8988T (cell line): ENCODE measurements around the gene WNK2.
A peak's percentile ranks its signal among the peaks of the same experiment; 100 is the strongest.

ENCODE experiments used
- DNase-seq: peaks from one replicate; pipeline ENCODE4 v3.0.0; 2011

WNK2 gene

GRCh38 chr9:93258419-93258817, 74.5 kb downstream of the WNK2 start:
- DNase-seq: peak; percentile 13

DNA sequence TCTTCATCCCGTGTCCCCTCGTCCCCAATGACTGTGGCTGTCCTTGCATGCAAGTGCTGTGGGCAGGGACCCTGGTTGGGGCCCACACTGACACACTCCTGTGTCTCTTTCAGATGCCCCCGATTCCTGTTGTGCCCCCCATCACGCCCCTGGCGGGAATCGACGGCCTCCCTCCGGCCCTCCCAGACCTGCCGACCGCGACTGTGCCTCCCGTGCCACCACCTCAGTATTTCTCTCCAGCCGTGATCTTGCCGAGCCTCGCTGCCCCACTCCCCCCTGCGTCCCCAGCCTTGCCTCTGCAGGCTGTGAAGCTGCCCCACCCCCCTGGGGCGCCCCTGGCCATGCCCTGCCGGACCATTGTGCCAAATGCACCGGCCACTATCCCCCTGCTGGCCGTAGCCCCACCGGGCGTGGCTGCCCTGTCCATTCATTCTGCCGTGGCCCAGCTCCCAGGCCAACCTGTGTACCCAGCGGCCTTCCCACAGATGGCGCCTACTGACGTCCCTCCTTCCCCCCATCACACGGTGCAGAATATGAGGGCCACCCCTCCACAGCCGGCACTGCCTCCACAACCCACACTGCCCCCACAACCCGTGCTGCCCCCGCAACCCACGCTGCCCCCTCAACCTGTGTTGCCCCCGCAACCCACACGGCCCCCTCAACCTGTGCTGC, 75.0 kb downstream of the WNK2 start:
- no peak for DNase-seq

- DNase-seq: no peak
Measured at GRCh38 chr9:93259490-93260262, 75.7 kb downstream of the WNK2 start.

DNA sequence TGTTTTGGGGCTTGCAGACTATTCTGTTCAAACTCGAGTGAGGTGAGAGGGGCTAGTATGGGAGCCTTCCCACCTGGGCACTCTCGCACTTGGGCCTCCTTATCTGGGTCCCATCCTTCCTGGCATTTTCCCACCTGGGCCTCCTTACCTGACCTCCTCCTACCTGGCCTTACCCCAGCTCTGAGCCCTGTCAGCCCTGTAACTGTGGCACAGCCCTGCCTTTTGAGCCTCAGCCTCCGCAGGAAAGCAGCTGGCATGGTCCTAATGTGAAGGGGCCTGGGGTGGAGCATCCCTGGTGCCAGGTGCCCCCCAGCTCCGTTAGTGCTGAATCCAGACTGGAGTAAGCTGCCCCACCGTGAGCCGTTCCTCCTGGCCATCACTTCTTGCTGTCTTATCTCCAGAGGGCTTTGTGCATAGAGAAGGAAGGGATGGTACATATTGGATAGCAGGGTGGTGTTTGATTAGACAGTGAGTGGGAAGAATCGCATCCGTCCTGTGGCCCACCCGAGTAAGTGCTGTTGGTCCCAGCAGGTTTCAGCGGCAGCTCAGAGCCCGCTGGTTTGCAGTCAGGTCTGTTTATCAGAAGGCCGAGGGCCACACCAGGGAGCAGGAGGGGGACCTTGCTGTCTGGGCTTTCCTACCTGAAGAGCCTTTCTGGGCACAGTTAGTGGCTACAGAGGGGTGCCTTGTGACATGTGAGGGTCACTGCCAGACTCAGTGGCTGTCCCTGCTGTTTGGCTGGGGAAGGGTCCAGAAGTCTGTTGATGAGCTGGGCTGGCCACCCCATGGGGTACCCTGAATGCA, 76.5 kb downstream of the WNK2 start:
- DNase-seq: no peak

GRCh38 chr9:93261281-93261680, 77.3 kb downstream of the WNK2 start:
- no peak for DNase-seq

GRCh38 chr9:93261735-93262523, 78.0 kb downstream of the WNK2 start:
- no peak for DNase-seq

- DNase-seq: no peak
Measured at GRCh38 chr9:93262537-93263310, 78.8 kb downstream of the WNK2 start.

DNA sequence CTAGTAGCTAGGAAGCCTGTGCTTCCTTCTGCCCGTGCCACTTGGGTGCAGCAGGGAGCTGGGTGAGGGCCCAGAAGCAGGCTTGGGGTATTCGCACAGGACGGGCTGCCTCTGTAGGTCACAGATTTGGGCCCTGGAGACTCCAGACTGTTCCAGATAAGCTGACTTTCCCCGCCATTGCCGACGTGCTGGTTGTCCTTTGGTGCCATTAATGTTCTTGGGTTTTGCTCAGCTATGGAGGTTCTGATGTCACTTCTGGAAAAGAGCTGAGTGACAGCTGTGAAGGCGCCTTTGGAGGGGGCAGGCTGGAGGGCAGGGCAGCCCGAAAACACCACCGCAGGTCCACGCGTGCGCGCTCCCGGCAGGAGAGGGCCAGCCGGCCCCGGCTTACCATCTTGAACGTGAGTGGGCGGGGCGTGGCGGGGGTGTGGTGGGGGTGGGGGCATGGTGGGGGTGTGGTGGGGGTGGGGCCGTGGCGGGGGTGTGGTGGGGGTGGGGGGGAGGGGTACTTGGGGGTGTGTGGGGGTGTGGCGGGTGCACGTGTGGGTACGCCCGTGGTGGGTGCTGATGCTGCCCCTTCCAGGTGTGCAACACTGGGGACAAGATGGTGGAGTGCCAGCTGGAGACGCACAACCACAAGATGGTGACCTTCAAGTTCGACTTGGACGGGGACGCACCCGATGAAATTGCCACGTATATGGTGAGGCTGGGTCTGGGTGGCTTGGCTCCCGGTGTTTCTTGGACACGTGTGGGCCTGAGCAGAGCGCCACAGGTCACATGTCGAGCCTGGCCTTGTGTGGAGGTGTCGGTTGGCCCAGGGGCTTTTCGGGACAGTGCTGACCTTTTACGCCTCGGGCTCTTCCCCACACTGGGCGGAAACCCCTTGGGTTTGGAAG, 79.6 kb downstream of the WNK2 start:
- DNase-seq: peak; percentile 18

- peak; percentile 23 for DNase-seq
Measured at GRCh38 chr9:93264338-93265125, 80.6 kb downstream of the WNK2 start.

DNA sequence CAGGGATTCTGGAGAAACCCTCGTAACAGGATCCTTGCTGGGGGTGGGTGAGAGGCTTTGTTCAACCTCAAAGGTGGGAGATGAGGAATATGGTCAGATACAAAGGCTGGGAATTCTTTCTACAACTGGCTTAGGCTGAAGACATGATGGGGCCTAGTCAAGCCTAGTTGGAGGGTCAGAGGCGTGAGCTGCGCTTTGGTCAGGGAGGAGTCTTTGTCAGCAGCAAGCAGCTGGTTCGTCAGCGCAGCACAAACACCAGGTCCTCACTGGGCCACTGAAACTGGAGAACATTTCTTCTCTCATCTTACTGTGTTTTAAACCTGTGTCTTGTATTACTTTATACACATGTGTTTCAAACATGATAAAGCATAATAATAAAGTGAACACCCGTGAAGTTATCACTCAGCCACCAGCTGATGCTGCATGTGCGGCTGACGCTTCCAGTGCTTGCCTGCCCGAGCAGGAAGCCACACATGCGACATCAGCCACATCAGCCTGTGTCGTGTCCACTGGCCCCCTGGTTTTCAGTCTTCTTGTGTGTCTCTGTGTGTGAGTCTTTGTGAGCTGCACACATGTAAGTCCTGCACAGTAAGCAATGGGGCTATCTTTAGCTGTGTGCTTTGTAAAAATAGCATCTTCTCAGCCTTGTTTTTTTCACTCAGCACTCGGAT, 81.5 kb downstream of the WNK2 start:
- peak; percentile 26 for DNase-seq

GRCh38 chr9:93265972-93266371, 82.0 kb downstream of the WNK2 start:
- DNase-seq: peak; percentile 18

DNA sequence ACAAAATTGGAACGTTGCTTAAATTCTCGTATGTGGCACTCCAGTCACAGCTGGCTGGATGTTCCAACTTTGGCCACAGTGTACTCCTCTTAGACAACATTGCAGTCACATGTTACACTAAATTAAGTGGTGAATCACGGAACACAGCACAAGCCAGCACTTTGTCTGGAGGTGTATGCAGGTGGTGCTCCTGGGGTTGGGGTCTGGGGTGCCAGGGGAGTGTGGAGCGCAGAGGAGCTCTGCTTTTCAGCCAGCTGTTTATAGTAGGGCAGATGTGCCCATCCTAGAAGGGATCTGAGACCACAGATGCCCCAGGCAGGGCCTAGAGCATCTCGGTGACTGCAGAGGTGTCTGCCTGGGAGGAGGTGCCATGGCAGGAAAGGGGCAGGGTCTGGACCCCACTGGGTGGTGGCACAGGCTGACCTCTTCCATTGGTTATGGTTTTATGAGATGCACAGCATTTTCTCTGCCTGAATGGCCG, 82.6 kb downstream of the WNK2 start:
- DNase-seq: peak; percentile 17

DNA sequence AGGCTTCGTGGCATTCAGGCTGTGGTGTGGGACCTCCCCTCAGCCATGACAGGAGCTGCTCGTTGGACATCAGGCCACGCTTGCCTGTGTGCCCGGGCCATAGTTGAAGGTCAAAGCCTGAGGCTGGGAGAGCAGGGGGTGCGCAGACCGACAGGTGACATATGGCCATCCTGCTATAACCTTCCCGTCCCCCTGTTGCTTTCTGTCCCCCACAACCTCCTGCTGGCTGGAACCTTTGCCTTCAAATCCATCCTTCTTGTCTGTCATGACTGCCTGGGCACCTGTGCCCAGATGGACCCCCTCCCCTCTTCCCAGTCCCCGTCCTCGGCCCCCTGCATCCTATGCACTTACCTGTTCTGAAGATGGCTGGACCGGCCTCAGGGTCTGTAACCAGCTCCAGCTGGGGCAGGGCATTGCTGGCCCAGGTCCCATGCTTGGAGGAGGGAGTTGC, 83.2 kb downstream of the WNK2 start:
- no peak for DNase-seq

DNA sequence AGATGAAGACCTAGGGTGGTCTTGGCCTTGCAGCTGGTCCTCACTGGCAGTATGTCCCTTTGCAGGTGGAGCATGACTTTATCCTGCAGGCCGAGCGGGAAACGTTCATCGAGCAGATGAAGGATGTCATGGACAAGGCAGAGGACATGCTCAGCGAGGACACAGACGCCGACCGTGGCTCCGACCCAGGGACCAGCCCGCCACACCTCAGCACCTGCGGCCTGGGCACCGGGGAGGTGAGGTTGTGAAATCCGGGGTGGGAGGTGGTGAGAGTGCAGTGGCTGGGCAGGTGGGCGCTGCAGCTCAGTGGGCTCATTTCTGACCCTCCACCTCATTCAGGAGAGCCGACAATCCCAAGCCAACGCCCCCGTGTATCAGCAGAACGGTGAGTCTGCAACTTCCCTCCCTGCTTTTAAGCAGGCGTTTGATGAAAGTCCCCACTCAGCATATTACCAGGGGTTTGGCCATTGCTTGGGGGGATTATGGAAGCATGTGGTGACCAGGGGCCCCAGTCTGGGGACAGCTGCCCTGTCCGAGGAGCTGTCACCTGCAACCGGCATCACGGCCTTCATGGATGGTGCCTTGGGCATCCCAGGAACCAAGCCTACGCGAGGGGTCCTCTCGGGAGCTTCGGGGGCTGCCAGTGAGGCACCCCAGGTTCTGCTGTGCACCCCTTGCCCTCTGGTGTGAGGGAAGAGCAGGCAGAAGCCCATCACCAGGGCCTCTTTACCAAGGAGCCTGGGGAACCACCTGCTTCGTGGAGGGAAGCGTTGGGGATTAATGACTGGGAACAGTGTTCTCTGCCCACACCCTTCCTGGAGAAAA, 84.0 kb downstream of the WNK2 start:
- no peak for DNase-seq

GRCh38 chr9:93268551-93269314, 84.8 kb downstream of the WNK2 start:
- DNase-seq: peak; percentile 13

DNA sequence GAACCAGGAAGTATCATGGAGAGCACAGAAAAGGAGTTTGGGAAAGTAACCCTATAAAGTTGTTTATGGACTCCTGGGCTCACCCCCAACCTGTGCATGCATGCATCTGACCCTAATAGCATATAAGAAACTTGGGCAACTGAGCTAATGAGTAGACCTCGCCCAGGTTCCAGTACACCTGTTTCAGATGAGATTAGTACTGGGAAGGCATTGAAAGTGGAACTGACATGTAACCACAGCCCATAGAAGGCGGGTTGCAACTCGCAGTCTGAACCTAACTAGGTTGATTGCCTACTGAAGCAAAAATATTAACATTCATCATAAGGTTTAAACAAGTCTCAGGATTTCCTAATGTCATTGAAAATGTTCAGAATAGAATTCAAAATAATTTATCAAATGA, 87.0 kb downstream of the WNK2 start:
- DNase-seq: no peak

DNA sequence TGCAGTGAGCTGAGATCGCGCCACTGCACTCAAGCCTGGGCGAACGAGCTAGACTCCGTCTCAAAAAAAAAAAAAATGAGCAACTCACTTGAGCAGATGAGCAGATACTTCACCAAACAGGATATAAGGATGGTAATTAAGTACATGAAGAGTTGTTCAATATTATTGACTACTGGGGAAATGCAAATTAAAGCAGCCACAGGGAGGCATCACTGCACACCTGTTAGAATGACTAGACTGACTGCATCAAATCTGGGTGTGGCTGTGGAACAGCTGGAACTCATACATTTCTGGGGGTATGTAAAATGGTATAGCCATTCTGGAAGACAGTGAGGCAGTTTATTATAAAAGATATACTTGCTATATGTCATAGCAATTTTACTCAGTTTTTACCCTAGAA, 93.0 kb downstream of the WNK2 start:
- no peak for DNase-seq

DNA sequence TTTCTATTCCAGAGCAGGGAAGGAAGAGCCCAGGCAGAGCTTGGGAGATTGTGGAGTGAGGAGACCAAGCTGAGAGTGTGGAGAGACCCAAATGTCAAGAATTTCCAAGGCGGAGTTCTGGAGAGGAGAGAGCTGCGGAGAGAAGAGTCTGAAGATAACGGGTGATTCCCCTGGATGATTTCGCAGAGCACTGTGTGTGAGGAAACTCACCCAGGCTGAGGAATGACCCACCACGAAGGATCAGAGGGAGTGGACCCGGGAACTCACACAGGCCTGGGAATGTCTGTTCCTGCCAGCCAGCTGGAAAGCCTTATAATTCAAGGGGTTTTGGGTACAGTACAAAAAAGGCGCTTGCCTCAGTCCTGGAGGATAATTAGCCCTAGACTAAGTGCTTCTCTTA, 94.2 kb downstream of the WNK2 start:
- no peak for DNase-seq
